GM19025 (cell line): ENCODE data around the gene DPP7.
A peak's percentile ranks its signal among the peaks of the same experiment; 100 is the strongest.

ENCODE experiments used
- ATAC-seq: cut with Tn5 transposase; IDR thresholded peaks from one replicate; pipeline ENCODE4 v1.9.1; 2021; ENCODE audit warnings: mild to moderate bottlenecking, low read depth, moderate library complexity; ENCODE audit not compliant: unreplicated experiment

DPP7 gene

DNA sequence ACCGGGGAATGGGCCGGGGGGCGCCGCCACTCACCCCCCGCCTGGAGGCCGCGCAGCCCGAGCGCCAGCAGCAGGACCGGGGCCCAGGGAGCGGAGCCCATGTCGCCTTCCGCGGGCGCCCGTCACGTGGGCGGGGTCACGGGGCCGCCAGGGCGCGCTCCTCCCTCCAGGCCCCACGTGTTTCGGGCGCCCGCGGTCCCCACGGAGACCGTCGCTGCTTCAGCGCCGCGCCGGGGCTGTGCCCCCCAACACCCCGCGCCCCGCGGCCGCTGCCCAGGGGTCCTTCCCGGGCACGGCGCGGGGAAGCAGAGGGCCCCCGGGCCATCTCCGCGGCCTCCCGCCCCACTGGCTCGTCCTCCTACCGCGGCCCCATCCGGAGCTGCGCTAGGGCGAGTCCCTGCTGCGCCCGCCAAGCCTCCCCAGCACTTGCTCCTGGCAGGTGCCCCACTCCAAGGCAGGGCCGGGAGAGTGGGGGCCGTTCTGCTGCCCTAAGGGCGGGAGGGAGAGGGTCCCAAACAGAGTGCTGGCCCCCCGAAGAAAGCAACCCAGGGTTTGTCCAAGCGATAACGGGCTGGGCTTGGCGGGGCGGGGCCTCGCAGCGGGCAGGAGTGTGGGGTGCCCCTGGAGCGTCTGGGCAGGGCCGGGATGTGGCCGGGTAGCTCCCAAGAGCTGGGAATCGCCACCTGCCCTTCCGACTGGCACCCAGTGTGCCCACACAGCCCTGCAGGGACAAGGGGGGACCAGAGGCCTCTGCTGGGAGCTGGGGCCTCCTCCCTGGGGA, at the start of gene DPP7:
Gene DPP7, minus strand, starts transcription at position 121 of the 781 bp plus-strand sequence. Its CDS starts 20 bp downstream, at position 101.
- peak; percentile 69 for ATAC-seq

DNA sequence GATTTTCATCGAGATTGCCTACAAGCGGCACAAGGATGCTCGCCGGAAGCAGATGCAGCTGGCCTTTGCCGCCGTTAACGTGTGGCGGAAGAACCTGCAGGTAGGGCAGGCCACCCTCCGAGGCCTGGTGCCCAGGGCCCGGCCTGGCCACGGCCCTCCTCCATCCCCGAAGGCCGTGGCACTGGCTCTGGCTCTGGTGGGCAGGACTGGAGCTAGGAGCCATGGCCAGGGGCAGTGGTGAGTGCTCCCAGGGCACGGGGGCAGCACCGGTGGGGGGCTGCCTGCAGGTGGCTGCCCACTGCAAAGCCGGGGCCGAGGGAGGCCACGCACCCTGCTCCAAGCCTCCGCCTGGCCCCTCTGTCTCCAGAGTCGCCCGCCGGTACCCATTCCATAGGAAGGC, 49.3 kb upstream of the DPP7 start:
- no peak for ATAC-seq

DNA sequence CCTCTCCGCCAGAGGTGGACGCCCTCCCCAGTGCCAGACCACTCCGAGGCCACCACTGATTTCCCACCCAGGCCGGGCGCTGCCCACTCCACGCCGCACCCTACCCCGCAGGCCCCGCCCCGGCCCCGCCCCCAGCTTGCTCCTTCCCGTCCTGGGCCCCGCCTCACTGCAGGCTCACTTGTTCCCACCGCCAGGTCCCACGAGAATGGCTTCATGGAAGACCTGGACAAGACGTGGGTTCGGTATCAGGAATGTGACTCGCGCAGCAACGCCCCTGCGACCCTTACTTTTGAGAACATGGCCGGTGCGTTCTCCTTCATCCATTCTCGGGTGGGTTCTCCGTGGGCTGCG, 48.8 kb upstream of the DPP7 start:
- ATAC-seq: no peak

DNA sequence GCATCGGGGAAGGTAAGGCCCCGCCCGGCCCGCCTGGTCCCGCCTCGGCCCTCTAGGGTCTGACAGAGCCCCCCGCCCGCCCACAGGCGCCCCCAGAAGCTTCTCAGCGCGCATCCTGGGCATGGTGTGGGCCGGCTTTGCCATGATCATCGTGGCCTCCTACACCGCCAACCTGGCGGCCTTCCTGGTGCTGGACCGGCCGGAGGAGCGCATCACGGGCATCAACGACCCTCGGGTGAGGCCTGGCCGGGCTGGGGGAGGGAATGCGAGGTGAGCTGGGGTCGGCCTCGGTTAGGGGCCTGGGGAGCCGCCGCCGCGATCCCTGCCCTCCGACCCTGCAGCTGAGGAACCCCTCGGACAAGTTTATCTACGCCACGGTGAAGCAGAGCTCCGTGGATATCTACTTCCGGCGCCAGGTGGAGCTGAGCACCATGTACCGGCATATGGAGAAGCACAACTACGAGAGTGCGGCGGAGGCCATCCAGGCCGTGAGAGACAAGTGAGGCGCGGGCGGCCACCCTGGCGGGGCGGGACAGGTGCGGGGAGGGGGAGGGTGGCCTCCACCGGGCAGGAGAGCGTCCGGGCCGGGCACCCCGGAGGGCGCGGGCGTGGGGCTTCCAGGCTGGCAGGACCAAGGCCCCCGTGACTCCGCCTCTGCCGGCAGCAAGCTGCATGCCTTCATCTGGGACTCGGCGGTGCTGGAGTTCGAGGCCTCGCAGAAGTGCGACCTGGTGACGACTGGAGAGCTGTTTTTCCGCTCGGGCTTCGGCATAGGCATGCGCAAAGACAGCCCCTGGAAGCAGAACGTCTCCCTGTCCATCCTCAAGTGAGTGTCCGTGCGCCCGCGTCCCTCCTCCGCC, 48.2 kb upstream of the DPP7 start:
- no peak for ATAC-seq

DNA sequence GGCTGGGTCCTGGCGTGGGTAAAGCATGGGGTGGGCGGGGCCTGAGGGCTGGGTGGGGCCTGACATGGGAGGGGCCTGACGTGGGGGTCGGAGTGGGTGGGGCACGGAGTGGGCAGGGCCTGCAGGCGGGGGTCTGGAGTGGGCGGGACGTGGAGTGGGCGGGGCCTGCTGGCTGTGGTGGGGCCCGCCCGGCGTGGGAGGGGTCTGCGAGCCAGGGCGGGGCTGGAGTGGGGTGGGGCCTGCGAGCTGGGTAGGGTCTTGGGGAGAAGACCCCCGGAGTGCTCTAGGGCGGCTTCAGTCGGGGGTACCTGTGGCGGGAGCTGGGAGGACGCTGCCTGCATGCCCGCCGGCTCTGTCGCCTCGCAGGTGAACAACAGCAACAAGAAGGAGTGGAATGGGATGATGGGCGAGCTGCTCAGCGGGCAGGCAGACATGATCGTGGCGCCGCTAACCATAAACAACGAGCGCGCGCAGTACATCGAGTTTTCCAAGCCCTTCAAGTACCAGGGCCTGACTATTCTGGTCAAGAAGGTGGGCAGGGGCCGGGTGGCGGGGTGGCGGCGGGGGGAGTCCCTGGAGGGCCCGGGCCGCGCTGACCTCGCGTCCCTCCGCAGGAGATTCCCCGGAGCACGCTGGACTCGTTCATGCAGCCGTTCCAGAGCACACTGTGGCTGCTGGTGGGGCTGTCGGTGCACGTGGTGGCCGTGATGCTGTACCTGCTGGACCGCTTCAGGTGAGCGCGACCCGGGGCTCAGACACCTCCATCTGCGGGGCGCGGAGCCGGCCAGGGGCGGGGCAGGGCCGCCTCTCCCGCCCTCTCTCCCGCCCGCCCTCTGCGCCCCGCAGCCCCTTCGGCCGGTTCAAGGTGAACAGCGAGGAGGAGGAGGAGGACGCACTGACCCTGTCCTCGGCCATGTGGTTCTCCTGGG, 47.3 kb upstream of the DPP7 start:
- ATAC-seq: no peak

DNA sequence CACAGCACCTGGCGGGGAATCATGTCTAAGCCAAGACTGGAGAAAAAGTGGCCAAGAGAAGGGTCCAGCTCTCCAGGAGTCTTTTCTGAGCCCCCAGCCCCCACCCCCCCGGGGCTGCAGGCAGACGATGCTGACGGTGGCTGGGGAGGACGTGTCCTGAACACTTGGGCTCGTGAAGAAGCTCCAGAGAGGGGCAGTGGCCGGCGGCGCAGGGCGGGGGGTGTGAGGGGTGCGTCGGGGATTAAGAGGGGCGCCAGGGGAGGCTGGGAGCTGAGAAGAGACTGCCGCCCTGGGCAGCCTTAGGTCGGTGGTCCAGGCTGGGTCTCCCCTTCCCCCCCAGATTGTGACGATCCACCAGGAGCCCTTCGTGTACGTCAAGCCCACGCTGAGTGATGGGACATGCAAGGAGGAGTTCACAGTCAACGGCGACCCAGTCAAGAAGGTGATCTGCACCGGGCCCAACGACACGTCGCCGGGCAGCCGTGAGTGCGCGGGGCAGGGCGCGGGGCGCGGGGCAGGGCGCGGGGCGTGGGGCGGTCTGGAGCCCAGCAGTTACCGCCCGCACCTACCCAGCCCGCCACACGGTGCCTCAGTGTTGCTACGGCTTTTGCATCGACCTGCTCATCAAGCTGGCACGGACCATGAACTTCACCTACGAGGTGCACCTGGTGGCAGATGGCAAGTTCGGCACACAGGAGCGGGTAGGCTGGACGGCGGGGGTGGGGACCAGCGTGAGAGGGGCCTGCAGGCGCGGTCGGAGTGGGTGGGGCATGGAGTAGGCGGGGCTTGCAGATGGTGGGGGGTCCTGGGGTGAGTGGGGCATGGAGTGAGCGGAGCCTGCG, 46.4 kb upstream of the DPP7 start:
- ATAC-seq: no peak

DNA sequence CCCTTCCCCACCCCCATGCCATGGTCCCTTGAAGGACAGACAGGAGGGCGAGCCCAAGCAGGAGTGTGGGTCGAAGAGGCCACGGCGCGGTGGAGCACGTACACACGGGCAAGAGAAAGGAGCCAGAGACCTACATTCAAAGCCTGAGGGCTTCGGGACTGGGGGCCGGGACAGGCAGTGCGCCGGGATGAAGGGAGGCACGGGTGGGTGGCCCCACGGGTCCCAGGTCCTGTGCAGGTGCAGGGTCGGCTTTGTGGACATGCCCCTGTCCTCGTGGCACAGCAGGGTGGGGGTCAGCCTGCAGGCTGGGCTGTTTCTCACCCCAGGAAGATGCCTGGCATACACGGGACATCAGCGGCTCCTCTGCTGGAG, 45.5 kb upstream of the DPP7 start:
- no peak for ATAC-seq

DNA sequence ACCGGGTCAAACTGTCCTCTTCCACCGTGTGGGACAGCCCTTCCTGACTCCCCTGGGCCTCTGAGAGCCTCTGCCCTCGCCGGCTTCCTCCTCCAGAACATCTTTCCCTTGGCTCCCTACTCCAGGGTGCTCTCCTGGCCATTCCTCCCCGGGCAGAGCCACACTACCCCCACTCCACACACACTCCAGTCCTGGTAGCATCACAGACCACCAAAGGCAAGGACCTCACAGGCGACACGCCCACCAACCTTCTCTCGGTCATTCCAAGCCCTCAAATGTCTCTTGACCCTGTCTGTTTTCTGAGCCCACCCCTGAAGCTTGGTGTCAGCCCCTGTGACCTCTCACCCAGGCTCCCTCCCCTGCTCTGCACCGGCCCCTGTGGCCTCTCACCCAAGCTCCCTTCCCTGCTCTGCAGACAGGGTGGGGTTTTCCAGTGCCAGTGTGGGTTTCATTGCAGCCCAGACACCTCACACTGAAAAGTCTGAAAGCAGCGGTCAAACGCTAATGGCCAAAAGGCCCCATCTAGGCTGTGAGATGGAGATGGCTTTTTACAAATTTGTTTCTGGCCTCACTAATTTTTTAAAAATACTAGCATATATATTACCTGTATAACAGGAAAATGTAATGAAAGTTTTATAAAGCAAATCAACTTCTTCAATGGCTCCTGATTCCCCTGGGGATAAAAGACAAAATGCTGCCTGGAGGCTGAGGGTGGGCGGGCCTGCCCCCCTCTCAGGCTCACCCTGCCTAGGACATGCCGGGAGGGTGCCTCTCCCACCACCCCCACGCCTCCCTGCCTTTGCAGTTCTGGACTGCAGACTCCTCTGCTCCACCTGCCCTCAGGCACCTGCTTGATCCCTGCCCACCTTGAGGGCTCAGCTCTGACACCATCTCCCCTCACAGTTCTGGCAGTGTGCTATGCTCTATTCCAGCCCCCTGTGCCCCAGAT, 44.8 kb upstream of the DPP7 start:
- no peak for ATAC-seq

DNA sequence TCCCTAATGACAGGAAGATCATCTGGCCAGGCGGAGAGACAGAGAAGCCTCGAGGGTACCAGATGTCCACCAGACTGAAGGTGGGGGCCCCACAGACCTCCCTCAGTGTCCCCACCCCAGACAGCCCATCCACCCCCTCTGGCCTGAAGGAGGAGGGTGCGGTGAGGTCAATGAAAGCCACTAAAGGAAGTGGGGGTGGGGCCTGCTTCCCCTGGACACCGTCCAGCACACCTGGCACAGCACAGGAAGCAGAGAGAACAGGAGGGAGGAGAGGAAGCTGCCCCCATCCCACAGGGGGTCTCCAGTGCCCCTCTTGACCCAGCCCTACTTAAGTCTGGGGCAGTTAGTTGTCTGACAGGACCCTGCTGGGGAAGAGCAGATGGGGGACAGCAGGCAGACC, 44.1 kb upstream of the DPP7 start:
- no peak for ATAC-seq

DNA sequence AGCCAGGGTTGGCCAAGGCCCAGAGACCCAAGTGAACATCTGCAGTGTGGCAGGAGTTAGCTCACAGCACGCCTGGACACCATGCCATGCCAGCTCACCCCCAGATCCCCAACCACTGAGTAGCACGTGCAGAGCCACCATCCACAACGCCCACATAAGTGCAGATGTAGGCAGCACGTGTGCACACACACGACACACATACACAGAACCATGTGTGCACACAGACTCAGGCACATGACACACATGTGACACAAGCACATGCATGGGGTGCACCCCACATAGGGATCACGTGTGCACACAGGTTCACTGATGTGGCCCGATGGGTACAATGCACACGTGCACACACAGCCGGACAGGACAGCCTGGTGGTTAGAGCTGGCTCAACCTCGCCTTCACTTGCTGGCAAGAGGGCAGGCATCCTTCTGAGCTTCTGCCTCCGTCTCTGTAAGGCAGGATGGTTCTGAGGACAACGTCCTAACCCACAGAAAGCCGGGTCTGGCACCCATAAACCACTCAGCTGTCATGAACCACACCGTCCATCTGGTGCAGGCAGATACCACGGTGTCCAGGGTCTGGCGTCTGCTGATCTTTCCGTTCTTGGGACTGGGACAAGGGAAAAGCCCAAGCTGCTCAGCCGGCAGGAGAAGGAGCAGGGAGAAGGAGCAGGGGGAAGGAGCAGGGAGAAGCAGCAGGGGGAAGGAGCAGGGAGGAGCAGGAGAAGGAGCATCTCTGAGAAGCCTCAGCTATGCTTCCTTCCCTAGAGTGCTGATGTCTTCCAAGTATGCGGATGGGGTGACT, 43.3 kb upstream of the DPP7 start:
- no peak for ATAC-seq

DNA sequence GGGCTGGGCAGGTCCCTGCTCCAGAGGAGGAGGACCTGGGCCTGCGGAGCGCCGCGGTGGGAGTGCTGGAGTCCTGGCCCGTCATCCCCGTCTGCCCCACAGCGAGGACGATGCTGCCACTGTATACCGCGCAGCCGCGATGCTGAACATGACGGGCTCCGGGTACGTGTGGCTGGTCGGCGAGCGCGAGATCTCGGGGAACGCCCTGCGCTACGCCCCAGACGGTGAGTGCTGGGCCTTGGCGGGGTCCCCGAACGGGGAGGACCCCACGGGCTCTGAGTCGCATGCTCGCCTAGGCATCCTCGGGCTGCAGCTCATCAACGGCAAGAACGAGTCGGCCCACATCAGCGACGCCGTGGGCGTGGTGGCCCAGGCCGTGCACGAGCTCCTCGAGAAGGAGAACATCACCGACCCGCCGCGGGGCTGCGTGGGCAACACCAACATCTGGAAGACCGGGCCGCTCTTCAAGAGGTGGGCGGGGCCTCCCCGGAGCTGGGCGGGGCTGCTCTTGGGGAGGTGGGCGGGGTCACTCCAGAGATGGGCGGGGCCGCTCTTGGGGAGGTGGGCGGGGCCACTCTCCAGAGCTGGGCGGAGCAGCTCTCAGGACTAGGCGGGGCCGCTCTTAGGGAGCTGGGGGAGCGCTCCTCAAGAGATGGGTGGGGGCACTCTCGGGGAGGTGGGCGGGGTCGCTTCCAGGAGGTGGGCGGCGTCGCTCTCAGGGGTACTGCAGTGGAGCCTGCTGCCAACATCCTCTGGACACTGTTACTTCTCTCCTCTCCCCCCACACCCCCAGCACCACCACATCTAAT, 42.2 kb upstream of the DPP7 start:
- ATAC-seq: no peak

DNA sequence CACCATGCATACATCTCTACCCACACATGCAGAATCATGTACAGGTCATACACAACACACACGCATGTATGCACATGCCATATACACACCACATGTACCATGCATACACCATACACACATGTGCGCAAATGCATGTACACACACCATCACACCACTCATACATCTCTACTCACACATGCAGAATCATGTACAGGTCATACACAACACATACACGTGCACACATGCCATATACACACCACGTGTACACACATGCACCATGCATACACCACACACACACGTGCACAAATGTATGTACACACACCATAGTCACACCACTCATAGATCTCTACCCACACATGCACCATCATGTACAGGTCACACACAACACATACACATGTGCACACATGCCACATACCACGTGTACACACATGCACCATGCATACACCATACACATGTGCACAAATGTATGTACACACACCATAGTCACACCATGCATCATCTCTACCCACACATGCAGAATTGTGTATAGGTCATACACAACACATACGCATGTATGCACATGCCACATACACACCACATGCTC, 38.4 kb upstream of the DPP7 start:
- ATAC-seq: no peak

DNA sequence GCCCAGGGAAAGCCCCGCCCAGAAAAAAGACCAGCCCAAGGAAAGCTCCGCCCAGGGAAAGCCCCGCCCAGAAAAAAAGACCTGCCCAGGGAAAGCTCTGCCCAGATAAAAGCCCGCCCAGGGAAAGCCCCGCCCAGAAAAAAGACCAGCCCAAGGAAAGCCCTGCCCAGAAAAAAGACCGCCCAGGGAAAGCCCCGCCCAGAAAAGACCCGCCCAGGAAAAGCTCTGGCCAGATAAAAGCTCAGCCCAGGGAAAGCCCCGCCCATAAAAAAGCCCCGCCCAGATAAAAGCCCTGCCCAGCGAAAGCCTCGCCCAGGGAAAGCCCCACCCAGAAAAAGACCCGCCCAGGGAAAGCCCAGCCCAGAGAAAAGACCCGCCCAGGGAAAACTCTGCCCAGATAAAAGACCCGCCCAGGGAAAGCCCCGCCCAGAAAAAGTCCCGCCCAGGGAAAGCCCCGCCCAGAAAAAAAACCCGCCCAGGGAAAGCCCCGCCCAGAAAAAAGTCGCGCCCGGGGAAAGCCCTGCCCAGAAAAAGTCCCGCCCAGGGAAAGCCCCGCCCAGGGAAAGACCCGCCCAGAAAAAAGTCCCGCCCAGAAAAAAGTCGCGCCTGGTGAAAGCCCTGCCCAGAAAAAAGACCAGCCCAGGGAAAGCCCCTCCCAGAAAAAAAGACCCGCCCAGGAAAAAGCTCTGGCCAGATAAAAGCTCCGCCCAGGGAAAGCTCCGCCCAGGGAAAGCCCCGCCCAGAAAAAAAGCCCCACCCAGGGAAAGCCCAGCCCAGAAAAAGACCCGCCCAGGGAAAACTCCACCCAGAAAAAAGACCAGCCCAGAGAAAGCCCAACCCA, 36.3 kb upstream of the DPP7 start:
- ATAC-seq: peak; percentile 44

DNA sequence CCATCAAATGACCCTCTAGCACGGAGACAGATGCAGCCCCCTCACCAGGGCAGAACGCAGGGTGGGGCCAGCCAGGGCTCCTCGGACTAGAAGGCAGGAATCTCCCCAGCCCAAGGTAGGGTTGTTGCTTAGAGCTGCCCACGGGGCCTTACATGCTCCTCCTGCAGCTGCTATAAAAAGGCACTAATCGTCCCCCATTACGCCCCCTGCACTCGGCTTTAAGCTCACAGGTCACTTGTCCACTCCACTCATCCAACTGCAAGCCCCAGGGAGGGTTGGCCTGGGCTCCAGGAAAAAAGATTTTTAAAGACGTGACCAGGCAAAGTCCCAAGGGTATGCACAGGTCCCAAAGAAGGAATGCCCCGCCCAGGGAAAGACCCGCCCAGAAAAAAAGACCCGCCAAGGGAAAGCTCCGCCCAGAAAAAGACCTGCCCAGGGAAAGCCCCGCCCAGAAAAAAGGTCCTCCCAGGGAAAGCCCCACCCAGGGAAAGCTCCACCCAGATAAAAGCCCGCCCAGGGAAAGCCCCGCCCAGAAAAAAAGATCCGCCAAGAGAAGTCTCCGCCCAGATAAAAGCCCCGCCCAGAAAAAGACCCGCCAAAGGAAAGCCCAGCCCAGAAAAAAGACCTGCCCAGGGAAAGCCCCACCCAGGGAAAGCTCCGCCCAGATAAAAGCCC, 35.5 kb upstream of the DPP7 start:
- ATAC-seq: no peak

DNA sequence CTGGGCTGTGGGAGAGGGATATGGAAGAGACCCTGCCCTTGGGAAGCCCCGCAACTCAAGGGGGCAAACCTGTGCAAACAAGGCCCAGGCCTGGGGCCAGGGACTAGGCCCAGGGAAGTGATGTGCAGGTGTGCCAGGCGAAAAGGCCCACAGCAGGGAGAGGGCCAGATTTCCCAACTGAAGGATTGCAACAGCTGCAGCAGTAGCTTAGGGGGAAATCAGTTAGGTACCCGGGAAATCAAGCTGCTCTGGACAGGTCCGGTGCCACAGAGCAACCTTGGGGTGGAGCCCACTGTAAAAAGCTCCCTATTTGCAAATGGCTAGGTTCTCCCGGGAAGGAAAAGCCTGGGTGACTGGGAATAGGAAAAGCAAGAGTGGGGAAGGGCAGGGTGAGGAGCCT, 34.8 kb upstream of the DPP7 start:
- ATAC-seq: no peak

DNA sequence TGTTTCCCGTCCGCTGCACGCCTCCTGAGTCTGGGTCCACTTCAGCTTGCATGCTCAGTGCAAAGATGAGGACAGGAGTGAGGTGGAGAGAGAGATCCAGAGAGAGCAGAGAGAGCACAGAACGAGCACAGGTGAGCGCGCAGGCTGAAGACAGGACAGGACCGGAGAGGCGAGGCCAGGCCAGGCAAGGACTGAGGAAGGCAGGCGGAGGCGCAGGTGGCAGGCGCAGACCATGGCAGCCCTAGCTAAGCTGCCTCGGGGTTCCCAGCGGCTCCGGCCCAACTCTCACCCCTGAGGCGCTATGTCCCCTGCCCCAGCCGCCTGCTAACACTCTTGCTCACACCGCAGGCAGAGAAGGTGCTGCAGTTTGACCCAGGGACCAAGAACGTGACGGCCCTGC, 34.1 kb upstream of the DPP7 start:
- ATAC-seq: no peak
